Keratinocyte (primary cell): ENCODE results near the gene IFNA6. TPM values are rescaled to one million over a fixed set of nuclear protein-coding genes. Genes with fewer than 3 reads are reported as not detected.
A peak's percentile ranks its signal among the peaks of the same experiment; 100 is the strongest.

Source experiments
- DNase-seq: peaks from one replicate; pipeline ENCODE4 v3.0.0-alpha.2; 2011; ENCODE audit warnings: low read depth, missing footprints, low spot score
- FAIRE-seq: peaks from 2 replicates; lab custom pipeline; 2011; peaks lifted over from hg19 to GRCh38; lab: Jason Lieb, UNC
- H2AFZ ChIP-seq: 2 replicates; pipeline ENCODE4 v1.6.0; 2012; ENCODE audit warnings: low read length, control low read depth, inconsistent platforms; ENCODE audit not compliant: control insufficient read depth
- H3K27ac ChIP-seq: 2 replicates; pipeline ENCODE4 v1.5.1; 2011; ENCODE audit warnings: low read length; ENCODE audit not compliant: control insufficient read depth, insufficient read depth
- H3K27me3 ChIP-seq: 3 replicates; pipeline ENCODE4 v1.6.0; 2011; ENCODE audit warnings: low read length; ENCODE audit not compliant: control insufficient read depth, insufficient read depth; ENCODE audit errors: extremely low read depth
- H3K36me3 ChIP-seq, 2 experiments: 2 replicates in 1 of 2; 3 replicates in 1 of 2; pipeline ENCODE4 v1.5.1; 2011; ENCODE audit warnings: low read length in 2 of 2, mild to moderate bottlenecking in 1 of 2; ENCODE audit not compliant: control insufficient read depth in 2 of 2, insufficient read depth in 2 of 2; ENCODE audit errors: extremely low read depth in 1 of 2
- H3K4me1 ChIP-seq: 3 replicates; pipeline ENCODE4 v1.5.1; 2011; ENCODE audit warnings: low read length; ENCODE audit not compliant: control insufficient read depth, insufficient read depth; ENCODE audit errors: extremely low read depth
- H3K4me2 ChIP-seq: 3 replicates; pipeline ENCODE4 v1.6.0; 2011; ENCODE audit warnings: low read depth, low read length; ENCODE audit not compliant: control insufficient read depth, insufficient read depth; ENCODE audit errors: extremely low read depth
- H3K4me3 ChIP-seq, 3 experiments: fragments of 200-600 bp in 1 of 3; sonication (generic) in 1 of 3; 2 replicates in 2 of 3; 3 replicates in 1 of 3; pipeline ENCODE4 v1.5.1; 2011 to 2016; ENCODE audit warnings: low read length in 3 of 3, mild to moderate bottlenecking in 3 of 3, control low read depth in 2 of 3, inconsistent platforms in 1 of 3, low read depth in 1 of 3, mixed read lengths in 1 of 3, mixed run types in 1 of 3, moderate library complexity in 1 of 3; ENCODE audit not compliant: control insufficient read depth in 2 of 3, insufficient read depth in 2 of 3; ENCODE audit errors: extremely low read depth in 1 of 3
- H3K79me2 ChIP-seq: 2 replicates; pipeline ENCODE4 v1.6.0; 2012; ENCODE audit warnings: low read length; ENCODE audit not compliant: control insufficient read depth, insufficient read depth
- H3K9ac ChIP-seq: 3 replicates; pipeline ENCODE4 v1.6.0; 2011; ENCODE audit warnings: low read length; ENCODE audit not compliant: control insufficient read depth, insufficient read depth; ENCODE audit errors: extremely low read depth
- H3K9me1 ChIP-seq: 3 replicates; pipeline ENCODE4 v1.6.0; 2011; ENCODE audit warnings: low read length; ENCODE audit not compliant: control insufficient read depth, insufficient read depth; ENCODE audit errors: extremely low read depth
- H3K9me3 ChIP-seq: 2 replicates; pipeline ENCODE4 v1.5.1; 2012; ENCODE audit warnings: low read depth, low read length; ENCODE audit not compliant: control insufficient read depth
- H4K20me1 ChIP-seq: 3 replicates; pipeline ENCODE4 v1.6.0; 2011; ENCODE audit warnings: low read length; ENCODE audit not compliant: control insufficient read depth, insufficient read depth; ENCODE audit errors: extremely low read depth
- CTCF ChIP-seq, 3 experiments: IDR thresholded peaks in 1 of 3; conservative IDR thresholded peaks in 1 of 3; optimal IDR thresholded peaks in 1 of 3; 2 replicates in 2 of 3; 3 replicates in 1 of 3; pipeline versions ENCODE3 to v1.5.1; 2011; ENCODE audit warnings: low read length in 3 of 3, mild to moderate bottlenecking in 3 of 3, moderate library complexity in 2 of 3, control low read depth in 1 of 3, inconsistent platforms in 1 of 3; ENCODE audit not compliant: insufficient read depth in 2 of 3; ENCODE audit errors: extremely low read depth in 1 of 3
- EZH2 ChIP-seq: IDR thresholded peaks from one replicate; pipeline ENCODE4 v1.6.1; 2012; ENCODE audit warnings: inconsistent platforms, mild to moderate bottlenecking, low read length, moderate library complexity
- dilution Hi-C: fragments of 300-500 bp; cut with MboI; formaldehyde crosslinking; loops from one replicate; pipeline ENCODE4 v1.7.0; 2020; ENCODE audit warnings: low sequenced_read_pairs; ENCODE audit not compliant: extremely low pct_ligation_motif_present
- polyA plus RNA-seq, 5 experiments: library from polyadenylated mRNA; depleted of rRNA in 3 of 5; stranded (reverse) in 3 of 5; stranded (forward) in 1 of 5; unstranded in 1 of 5; fragments of >200 nt; gene quantifications; 1 replicate in 1 of 5; 2 replicates in 3 of 5; 3 replicates in 1 of 5; pipeline versions ENCODE4 v1.2.1 to v1.2.3, GENCODE V29; 2011 to 2012; ENCODE audit warnings: missing spikeins in 2 of 5, low read depth in 1 of 5, low replicate concordance in 1 of 5

Gene IFNA6
- polyA plus RNA-seq, 1 donor (not counting 4 experiments of a cell fraction or from before 2014, with no cell fraction given): not detected

DNA sequence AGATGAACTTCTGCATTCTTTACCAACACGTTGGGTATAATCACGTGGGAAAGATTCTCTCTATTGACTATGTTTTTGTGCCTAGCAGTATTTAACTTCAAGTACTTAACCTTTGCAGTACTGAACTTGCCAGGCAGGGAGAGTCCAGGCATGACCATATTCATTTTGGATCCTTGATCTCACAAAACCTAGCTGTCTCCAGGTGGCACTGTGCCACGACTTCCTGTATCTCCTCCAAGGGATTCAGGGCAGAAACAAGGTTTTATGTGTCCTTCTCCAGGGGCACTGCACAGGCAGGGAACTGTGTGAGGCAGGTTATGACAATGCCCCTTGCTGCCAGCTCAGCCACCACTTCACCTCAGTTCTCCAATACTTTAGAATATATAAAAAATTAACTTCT, 33.8 kb downstream of the IFNA6 start:
- no peaks in the 10 kb centered on the region for H4K20me1 ChIP-seq
- no peaks in the 10 kb centered on the region for H3K9me3 ChIP-seq
- no peak overlapping the region for H3K4me3 ChIP-seq
- H3K9ac ChIP-seq: no peak overlapping the region
- no peak overlapping the region for H3K4me2 ChIP-seq
- H3K27me3 ChIP-seq: no peaks in the 10 kb centered on the region
- dilution Hi-C loops: no loop called here
- DNase-seq: no peak
- peaks cover 6% of the 10 kb centered on the region for H3K4me1 ChIP-seq
- no peak overlapping the region for H3K27ac ChIP-seq
- no peak for TF ChIP-seq EZH2
- peak in 1 of 3 experiments; percentile 36 for TF ChIP-seq CTCF (optimal IDR thresholded peaks at IDR 0.05 in 1 of 3, IDR thresholded peaks at IDR 0.05 in 1 of 3, conservative IDR thresholded peaks at IDR 0.05 in 1 of 3; ENCODE audit: extremely low read depth in 1 of 3, insufficient read depth in 2 of 3, low read length in 3 of 3)
- no peaks in the 10 kb centered on the region for H3K36me3 ChIP-seq
- no peaks in the 10 kb centered on the region for H3K79me2 ChIP-seq
- FAIRE-seq: peak; percentile 65
- H3K9me1 ChIP-seq: no peaks in the 10 kb centered on the region
- no peak overlapping the region for H2AFZ ChIP-seq

- no peak for TF ChIP-seq EZH2
- TF ChIP-seq CTCF (optimal IDR thresholded peaks at IDR 0.05 in 1 of 3, IDR thresholded peaks at IDR 0.05 in 1 of 3, conservative IDR thresholded peaks at IDR 0.05 in 1 of 3; ENCODE audit: extremely low read depth in 1 of 3, insufficient read depth in 2 of 3, low read length in 3 of 3): no peak
- DNase-seq (no peak), FAIRE-seq (no peak)
- no peaks in the 10 kb centered on the region for H4K20me1 ChIP-seq
- H3K4me2 ChIP-seq: no peak overlapping the region
- dilution Hi-C loops: no loop called here
- no peaks in the 10 kb centered on the region for H3K9me3 ChIP-seq
- H3K27ac ChIP-seq: no peak overlapping the region
- no peak overlapping the region for H3K9ac ChIP-seq
- peaks cover 6% of the 10 kb centered on the region for H3K4me1 ChIP-seq
- no peak overlapping the region for H3K4me3 ChIP-seq
- no peaks in the 10 kb centered on the region for H3K27me3 ChIP-seq
- H3K79me2 ChIP-seq: no peaks in the 10 kb centered on the region
- H2AFZ ChIP-seq: no peak overlapping the region
- H3K9me1 ChIP-seq: no peaks in the 10 kb centered on the region
- no peaks in the 10 kb centered on the region for H3K36me3 ChIP-seq
Observed at GRCh38 chr9:21316032-21316842, 34.5 kb downstream of the IFNA6 start.
